HG03457 (cell line): ENCODE results near the gene CASZ1.

Experiments
- ATAC-seq: cut with Tn5 transposase; IDR thresholded peaks from one replicate; pipeline ENCODE4 v1.9.1; 2021; ENCODE audit warnings: moderate number of reproducible peaks; ENCODE audit not compliant: unreplicated experiment

The CASZ1 gene, protein sequence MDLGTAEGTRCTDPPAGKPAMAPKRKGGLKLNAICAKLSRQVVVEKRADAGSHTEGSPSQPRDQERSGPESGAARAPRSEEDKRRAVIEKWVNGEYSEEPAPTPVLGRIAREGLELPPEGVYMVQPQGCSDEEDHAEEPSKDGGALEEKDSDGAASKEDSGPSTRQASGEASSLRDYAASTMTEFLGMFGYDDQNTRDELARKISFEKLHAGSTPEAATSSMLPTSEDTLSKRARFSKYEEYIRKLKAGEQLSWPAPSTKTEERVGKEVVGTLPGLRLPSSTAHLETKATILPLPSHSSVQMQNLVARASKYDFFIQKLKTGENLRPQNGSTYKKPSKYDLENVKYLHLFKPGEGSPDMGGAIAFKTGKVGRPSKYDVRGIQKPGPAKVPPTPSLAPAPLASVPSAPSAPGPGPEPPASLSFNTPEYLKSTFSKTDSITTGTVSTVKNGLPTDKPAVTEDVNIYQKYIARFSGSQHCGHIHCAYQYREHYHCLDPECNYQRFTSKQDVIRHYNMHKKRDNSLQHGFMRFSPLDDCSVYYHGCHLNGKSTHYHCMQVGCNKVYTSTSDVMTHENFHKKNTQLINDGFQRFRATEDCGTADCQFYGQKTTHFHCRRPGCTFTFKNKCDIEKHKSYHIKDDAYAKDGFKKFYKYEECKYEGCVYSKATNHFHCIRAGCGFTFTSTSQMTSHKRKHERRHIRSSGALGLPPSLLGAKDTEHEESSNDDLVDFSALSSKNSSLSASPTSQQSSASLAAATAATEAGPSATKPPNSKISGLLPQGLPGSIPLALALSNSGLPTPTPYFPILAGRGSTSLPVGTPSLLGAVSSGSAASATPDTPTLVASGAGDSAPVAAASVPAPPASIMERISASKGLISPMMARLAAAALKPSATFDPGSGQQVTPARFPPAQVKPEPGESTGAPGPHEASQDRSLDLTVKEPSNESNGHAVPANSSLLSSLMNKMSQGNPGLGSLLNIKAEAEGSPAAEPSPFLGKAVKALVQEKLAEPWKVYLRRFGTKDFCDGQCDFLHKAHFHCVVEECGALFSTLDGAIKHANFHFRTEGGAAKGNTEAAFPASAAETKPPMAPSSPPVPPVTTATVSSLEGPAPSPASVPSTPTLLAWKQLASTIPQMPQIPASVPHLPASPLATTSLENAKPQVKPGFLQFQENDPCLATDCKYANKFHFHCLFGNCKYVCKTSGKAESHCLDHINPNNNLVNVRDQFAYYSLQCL (N-terminal part only)

DNA sequence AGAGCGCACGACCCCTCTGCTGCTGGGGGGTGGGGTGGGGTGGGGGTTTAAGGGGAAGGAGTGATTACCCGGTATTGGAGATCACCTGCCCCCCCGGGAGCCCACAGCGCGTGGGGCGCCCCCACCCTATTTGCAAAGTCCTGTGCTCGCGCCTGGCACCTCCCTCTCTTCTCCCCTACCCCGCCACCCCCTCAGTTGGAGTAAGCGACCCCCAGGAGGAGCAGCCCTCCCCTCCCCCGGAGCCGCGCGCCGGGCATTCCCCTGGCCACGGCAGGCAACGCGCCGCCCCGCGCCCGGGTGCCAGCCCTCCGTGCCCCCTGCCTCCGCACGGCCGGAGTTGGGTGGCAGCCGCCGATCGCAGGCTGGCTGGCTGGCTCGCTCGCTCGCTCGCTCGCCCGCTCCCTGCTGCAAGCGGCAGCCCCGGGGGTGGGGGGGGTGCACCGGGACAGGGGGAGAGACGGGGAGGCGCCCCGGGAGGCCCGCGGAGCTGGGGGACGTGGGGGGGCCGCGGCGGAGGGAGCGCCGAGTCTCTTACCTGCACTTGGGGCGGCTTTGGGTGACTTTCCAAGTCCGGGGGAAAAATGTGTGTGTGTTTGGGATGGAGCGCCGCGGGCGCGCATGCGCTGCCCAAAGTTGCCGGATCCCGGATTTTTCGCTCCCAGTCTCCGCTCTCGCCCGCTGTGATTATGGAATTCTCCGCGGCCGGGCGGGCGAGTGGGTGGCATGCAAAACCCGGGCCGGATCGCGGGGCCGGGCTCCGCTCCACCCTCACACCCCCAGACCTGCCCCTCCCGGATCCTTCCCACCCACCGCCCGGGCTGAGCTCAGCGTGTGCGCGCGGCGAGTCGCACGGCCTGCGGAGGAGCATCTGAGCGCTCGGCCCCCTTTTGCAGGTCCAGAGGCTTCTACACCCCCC is at the start of gene CASZ1:
Gene CASZ1, minus strand, starts transcription at position 618 of the 916 bp plus-strand sequence. CDS start 102,757 bp downstream, outside the sequence.
- ATAC-seq = no peak

DNA sequence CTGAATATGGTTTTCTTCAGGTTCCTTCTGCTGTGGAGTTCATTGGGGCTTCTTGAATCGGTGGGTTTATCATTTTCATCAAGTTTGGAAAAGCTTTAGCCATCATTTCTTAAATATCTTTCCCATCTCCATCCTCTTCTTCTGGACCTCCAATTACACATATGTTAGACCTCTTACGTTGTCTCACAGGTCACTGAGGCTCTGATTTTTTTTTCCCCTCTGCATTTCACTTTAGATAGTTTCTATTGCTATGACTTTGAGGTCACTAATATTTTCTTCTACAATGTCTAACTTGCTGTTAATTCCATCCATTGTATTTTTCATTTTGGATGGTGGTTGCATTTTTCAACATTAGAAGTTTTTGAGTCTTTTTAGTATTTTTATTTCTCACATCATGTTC is 47.3 kb upstream of the CASZ1 start:
- no peak for ATAC-seq

DNA sequence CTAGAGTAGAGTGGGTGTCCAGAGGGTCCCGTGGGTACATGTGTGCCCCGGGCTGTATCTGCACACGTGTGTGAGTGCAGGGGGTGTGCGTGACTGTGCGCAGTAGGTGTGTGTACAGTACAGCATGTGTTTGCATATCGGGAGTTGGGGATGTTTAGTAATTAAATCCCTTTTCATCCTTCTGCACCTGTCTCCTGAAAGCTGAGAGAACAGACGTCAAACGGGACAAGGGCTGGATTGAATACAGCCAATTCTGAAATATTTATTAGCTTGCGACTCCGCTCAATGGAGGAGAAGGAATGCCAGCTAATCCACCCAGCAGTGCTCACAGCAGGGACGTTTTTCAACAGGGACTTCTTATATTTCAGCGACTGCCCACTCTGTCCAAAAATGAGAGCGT is 44.7 kb upstream of the CASZ1 start:
- ATAC-seq = no peak

DNA sequence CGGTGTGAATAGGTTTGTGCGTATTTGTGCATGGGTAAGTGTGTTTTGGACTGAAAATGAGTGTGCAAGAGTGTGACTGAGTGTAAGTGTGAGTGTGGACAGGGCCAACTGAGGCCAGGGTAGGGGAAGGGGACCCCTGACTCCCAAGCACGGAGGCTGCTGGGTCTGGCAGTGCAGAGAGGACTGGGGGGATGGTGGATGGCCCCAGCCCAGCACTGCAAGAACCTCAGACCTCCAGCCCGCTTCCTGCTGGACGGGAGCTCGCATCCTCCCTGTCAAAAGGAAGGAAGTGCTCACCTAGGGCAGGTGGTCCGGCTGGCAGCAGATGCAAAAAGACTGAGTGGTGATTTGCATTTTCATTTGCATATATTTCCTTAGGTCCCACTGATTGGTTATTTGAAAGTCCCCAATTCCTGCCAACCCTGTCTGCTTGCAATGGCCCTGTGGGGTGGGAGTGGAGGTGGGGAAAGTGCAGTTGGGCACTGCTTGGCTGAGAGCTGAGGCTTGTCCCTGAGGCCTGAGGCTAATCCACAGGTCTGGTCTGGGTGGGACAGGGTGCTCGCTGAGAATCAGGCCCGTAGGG is 42.8 kb upstream of the CASZ1 start:
- ATAC-seq = no peak

DNA sequence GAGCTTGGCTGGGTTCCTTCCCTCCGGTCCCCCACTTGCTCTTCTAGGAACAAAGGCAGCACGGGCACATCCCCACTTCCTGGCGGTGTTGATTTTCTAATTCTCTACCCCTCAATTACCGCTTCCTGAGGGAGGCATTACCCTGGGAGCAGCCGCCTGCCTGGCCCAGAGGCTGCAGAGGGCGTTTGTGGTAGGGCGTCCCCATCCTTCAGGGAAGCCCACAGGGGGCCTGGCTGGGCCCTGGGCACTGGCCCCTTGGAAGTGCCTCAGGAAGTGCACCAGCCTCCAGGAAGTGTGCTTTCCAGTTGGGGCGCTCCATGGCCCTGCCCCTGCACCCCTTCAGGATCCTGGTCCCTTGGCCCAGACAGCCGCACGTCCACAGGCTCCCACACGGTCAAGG is 42.1 kb upstream of the CASZ1 start:
- ATAC-seq = no peak

DNA sequence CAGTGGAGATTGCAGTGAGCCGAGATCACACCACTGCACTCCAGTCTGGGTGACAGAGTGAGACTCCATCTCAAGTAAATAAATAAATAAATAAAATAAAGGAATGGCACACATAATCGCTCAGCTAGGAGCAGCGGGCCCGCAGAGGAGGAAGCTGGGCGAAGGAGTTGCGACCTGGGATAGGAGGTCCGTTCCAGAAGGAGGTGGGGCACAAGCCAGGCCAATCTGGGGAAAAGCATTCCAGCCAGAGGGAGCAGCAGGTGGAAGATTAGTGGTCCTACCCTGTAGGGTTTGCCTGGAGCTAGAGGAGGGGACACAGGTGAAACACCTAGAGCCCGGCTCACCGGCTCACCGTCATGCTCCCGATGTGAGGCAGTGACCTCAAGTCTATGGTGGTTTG is 40.3 kb upstream of the CASZ1 start:
- no peak for ATAC-seq

DNA sequence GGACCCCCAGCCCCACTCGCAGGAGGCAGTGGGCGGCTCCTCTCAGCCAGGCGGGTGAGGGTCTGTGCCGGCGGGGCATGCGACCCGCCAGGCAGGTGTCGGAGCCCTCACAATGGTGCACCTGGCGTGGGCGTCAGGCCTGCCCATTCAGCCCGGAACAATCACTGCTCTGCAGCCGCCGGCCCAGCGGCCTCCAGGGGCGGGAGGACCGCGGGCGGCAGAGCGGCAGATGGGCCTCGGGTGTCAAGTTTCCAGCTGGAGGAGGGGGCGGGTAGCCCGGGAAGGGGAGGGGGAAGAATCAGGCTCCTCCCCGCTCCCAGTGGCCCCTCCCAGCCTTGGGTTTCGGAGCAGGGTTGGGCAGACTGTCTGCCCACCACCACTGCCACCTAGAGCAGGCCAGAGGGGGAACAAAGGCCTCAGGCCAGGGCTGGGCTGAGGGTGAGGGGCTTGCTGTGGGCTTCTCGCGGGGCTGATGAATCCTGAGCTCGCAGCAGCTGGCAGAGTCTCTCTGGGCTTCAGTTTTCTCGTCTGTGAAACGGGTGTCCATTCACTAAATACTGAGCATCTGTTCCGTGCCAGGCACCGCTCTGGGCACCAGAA is 39.5 kb upstream of the CASZ1 start:
- no peak for ATAC-seq

DNA sequence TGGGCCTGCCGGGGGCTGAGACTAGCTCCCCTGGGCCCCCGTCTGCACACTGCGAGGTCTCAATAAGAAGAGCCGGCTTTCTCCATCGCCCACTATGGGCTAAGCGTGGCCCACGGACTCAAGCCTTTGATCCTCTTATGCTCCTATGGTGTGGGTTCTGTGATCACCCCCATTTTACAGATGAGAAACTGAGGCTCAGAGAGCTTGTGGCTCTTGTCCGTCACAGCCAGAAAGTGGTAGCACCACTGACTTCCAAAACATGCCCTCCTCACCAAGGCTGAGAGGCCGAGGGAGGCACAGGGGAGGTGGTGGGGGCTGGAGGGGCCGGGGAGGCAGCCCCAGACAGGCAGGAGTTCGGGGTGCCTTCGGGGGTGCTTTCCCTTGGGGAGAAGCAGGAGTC is 39.0 kb upstream of the CASZ1 start:
- ATAC-seq = no peak

DNA sequence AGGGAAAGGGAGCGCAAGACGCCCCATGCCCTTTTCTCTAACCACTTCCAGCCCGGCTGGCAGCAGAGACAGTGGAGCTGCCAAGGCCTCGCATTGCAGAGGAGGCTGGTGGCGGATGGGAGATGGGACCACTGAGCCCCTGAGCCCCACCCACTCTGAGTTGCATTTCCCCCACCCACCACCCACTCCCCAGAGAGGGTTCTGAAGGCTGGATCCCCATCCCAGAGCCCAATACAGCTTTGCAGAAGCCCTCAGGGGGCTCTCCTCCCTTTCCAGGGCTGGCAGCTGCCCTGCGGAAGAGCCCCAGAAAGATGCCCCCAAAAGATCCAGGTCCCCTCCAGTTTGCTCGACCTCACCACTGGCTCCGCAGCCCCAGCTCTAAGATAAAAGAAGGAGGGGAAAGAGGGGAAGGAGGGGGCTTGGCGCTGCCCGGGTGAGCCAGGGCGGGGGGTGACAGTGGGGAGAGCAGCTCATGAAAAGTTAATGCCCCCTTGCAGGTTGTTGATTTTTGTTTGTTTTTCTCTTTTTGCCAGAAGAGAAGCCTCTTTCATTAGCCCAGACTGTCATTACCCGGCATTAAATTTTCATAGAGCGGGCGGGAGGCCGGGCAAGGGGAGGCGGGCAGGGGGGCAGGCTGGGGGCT is 38.4 kb upstream of the CASZ1 start:
- no peak for ATAC-seq

DNA sequence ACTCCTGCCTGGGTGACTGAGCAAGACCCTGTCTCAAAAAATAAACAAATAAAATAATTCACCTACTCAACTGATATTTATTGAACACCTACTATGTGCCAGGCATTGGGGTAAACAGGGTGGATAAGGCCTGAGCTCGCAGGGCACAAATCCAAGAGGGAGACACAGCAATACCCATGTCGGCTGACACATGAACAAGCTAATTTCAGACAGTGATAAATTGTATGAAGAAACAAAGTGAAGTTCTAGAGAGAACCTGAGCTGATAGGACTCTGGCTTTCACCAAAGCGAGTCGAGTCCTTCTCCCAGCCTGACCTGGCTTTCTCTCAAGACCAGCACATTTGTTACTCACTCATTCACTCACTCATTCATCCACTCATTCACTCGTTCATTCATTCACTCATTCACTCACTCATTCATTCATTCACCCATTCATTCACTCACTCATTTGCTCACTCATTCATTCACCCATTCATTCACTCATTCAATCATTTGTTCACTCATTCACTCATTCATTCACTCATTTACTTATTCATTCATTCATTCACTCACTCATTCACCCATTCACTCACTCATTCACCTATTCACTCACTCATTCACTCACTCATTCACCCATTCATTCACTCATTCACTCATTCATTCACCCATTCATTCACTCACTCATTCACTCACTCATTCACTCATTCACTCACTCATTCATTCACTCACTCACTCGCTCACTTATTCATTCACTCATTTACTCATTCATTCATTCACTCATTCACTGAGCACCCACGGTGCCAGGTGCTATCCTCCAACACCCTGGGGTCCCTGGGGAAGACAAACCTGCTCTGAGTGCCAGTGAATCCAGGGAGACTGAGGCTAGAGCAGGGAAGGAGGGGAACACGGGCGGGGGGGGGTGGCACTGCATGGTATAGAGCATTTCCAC is 37.4 kb upstream of the CASZ1 start:
- ATAC-seq = no peak

DNA sequence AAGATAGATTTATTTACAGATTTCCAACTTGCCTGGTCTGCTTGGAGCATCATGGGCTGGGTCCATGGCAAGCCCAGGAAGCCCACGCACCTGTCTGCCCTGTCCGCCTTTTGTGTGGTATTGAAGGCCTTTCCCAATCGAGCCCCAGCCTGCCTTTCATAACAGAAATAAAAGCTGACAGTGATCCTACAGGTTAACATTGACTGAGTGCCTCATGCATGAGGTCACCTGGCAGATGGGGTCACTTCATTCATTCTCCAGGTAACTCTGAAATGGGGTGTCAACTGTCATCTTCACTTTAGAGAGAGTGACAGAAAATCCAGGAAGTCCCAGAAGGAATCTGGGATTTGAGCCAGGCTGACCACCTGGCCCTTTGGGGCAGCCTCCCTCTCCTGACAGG is 36.3 kb upstream of the CASZ1 start:
- no peak for ATAC-seq

DNA sequence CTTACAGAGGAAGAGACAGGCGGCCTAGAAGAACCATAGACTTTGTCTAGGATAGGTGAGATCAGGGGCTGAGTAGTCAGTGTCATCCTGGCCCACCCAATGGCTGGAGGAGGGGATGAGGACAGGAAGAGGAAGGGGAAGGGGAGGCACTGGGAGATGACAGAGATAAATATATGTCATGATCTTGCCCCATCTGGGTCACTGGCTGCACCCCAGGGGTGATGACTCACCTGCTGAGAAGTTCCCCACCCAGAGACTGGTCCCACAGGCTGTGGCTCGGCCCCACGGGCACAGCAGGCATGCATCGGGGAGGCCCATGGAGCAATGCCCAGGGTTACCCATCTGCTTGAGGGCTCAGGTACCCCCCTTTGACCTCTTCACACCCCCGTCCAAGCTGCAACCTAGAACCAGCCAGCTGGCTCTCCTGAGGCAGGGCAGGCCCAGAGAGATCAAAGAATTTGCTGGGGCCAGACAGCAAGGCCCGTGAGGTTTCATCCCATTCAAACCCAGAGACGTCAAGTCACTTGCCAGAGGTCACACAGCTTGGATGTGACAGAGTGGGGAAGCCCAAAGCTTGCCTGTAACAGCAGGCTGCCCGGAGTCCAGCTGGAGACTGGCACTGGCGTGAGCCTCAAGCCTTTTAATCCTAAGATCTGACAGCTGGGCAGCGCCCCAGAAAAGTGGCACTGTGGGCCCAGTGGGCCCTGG is 34.7 kb upstream of the CASZ1 start:
- no peak for ATAC-seq

DNA sequence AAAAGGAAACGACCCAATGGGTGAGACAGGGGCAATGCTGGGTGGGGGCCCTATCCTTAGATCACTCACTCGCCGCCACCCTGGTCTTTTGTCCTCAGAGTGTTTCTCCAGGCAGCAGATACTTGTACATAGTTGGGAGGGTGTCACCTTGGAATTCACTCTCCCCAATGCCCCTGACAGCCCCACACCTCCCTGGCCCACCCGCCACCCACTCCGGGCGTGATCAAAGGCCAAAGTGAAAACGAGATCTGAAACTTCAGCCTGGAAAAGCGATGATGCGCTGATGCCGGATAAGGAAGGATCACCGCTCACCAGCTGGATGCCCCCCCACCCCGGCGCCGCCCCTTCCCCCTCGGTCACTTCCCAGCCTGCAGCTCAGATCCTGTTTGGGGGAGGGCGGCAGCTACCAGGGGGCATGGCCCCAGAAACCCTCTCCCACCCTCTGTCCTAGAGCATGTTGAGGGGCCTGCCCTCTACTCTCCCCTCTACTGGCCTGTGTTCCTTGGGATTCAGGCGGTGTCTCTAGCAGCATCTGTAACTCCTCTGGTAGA is 33.6 kb upstream of the CASZ1 start:
- ATAC-seq = no peak

DNA sequence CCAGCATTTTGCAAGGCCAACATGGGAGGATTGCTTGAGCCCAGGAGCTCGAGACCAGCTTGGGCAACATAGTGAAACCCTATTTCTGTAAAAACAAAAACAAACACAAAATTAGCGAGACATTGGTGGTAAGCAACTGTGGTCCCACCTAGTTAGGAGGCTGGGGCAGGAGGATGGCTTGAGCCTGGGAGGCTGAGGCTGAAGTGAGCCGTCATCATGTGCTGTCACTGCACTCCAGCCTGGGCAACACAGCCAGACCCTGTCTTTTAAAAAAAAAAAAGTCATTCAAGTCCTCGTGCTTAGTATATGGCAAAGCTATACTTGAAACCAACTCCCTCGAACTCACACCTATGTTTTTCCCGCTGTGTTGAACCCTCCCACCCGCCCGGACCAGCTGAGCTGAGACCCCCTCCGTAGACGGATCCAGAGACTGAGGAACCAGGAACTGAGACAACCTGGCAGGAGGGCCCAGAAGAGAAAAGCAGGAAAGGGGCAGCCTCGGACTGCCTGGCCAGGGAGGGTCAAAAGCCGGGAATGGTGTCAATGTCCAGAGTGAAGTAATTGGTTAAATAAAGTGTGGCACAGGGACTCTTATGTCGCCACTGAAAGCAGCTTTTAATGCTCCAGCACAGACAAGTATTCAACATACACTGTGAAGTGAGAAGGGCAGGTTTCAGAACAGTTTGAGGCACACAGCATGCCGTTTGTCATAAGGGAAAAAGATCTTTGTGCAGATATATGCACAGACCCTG is 32.8 kb upstream of the CASZ1 start:
- no peak for ATAC-seq

DNA sequence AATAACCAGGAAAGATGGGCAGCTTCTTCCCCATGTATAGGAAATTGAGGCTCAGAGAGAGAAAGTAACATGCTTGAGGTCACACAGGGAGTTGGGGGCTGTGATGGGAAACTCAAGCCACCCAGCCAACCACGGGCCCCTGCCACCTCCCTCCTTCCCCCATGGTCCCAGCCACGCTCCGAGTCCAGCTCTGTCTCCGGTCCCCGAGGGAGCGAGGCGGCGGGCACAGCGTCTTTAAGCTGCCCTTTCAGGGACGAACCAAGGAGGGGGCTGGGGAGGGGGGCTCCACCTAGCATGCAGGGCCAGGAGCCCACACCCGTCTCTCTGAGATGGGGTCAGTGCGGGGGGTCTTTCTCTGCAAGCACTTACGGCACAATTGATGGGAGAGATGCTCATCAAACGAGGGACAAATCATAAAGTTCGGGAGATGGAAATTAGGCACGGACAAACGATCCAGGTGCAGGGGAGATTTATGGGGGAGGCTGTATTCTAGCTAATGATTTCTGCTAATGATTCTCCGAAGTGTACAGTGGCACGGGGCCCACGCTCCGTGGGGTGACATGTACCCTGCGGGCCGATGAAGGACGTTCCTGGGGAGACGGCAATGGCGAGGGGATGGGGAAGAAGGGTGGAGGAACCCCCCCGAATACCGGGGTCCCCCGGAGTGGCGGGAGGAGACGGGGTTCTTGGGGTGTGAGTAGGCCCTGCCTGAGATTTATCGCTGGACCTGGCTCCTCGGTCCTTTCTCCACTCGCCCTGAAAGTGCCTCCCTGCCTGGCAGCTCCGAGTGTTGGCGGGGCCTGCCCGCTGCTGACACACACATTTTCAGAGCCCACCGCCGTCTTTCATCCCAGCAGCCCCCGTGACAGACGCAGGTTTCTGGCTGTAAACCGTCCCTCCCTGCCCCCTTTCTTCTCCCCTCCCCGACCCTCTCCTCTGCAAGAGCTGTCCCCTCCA is 31.2 kb upstream of the CASZ1 start:
- ATAC-seq = no peak
